Gastroesophageal sphincter (tissue), 4 donors: Measurements from ENCODE around the gene LIPG. TPM values are rescaled to one million over a fixed set of nuclear protein-coding genes. Genes with fewer than 3 reads are reported as not detected.

ENCODE experiments used
- ATAC-seq: fragments of 150-250 bp; one replicate; pipeline ENCODE4 v1.9.1; 2016; ENCODE audit warnings: mild to moderate bottlenecking, moderate library complexity
- H3K27ac ChIP-seq, 4 donors: fragments of 200-600 bp; sonication (generic) in 3 of 4; 1 replicate in 3 of 4; 2 replicates in 1 of 4; pipeline ENCODE4 v1.5.1; 2016 to 2019
- H3K27me3 ChIP-seq: fragments of 200-600 bp; sonication (generic); one replicate; pipeline ENCODE4 v1.5.1; 2019
- H3K36me3 ChIP-seq, 2 donors: fragments of 200-600 bp; sonication (generic); one replicate each; pipeline ENCODE4 v1.5.1; 2019; ENCODE audit warnings: control low read depth in 1 of 2
- H3K4me1 ChIP-seq, 3 donors: fragments of 200-600 bp; sonication (generic); 1 replicate in 2 of 3; 2 replicates in 1 of 3; pipeline ENCODE4 v1.5.1; 2016 to 2019; ENCODE audit warnings: control low read depth in 2 of 3
- H3K4me3 ChIP-seq, 2 donors: fragments of 200-600 bp; sonication (generic); one replicate each; pipeline ENCODE4 v1.5.1; 2019; ENCODE audit warnings: mild to moderate bottlenecking in 1 of 2, moderate library complexity in 1 of 2
- H3K9me3 ChIP-seq, 3 donors: fragments of 200-600 bp; sonication (generic); one replicate each; pipeline ENCODE4 v1.5.1; 2017 to 2019; ENCODE audit warnings: control low read depth in 2 of 3
- CTCF ChIP-seq, 4 experiments: fragments of 200-600 bp in 2 of 4; fragments of 450-650 bp in 2 of 4; sonication (generic) in 1 of 4; IDR thresholded peaks; one replicate each; pipeline ENCODE4 v1.5.1; 2017 to 2019; ENCODE audit warnings: antibody characterized with exemption in 4 of 4, mild to moderate bottlenecking in 2 of 4, moderate library complexity in 2 of 4
- EP300 ChIP-seq: sonication (generic); formaldehyde crosslinking; IDR thresholded peaks from one replicate; pipeline ENCODE4 v1.6.1; 2017; ENCODE audit warnings: antibody characterized with exemption, mild to moderate bottlenecking
- POLR2A ChIP-seq, 2 donors: fragments of 450-650 bp; IDR thresholded peaks; one replicate each; pipeline ENCODE4 v1.6.1; 2017; ENCODE audit warnings: antibody characterized with exemption in 2 of 2, mild to moderate bottlenecking in 2 of 2, moderate library complexity in 1 of 2
- POLR2AphosphoS5 ChIP-seq: sonication (generic); formaldehyde crosslinking; IDR thresholded peaks from one replicate; pipeline ENCODE4 v1.6.1; 2017; ENCODE audit warnings: antibody characterized with exemption
- WGBS, 2 donors: methylation state at CpG; one replicate each; pipeline ENCODE4 v1.1.5; 2018; ENCODE audit warnings: low coverage in 1 of 2; 5-methylcytosine and 5-hydroxymethylcytosine counted together
- total RNA-seq, 4 donors: library from RNA; depleted of rRNA; stranded (reverse); fragments of >200 nt; gene quantifications; one replicate each; pipeline ENCODE4 v1.1.0, GENCODE V29; 2016

Gene LIPG
- total RNA-seq, 4 donors from 2014 or later: 0.12 to 12.4 (median 0.46) TPM

GRCh38 chr18:49621717-49622351 is 60.0 kb downstream of the LIPG start:
- peaks cover 0 to 13% (median 0%) of the 10 kb centered on the region in 3 donors for H3K4me1 ChIP-seq
- TF ChIP-seq CTCF (IDR thresholded peaks at IDR 0.05) (no peak), POLR2A (IDR thresholded peaks at IDR 0.05) (no peak), EP300 (no peak), POLR2AphosphoS5 (no peak)
- ATAC-seq: no peak
- no peaks in the 10 kb centered on the region for H3K36me3 ChIP-seq
- WGBS, 2 donors: 76 to 78% methylated on average over 6 to 9 of the region's 12 CpGs
- H3K27ac ChIP-seq: no peak overlapping the region
- peaks cover 5% of the 10 kb centered on the region for H3K27me3 ChIP-seq
- H3K9me3 ChIP-seq: no peaks in the 10 kb centered on the region
- H3K4me3 ChIP-seq: no peak overlapping the region

GRCh38 chr18:49623571-49623970 is 61.7 kb downstream of the LIPG start:
- peaks cover 5% of the 10 kb centered on the region for H3K27me3 ChIP-seq
- 91 to 100% methylated on average over 1 to 6 of the region's 6 CpGs for WGBS, 2 donors
- H3K36me3 ChIP-seq: no peaks in the 10 kb centered on the region
- ATAC-seq: no peak
- no peaks in the 10 kb centered on the region for H3K9me3 ChIP-seq
- no peak overlapping the region for H3K4me3 ChIP-seq
- H3K27ac ChIP-seq: no peak overlapping the region
- no peak for TF ChIP-seq POLR2A (IDR thresholded peaks at IDR 0.05)
- no peak for TF ChIP-seq CTCF (IDR thresholded peaks at IDR 0.05)
- no peak for TF ChIP-seq POLR2AphosphoS5
- no peak for TF ChIP-seq EP300
- H3K4me1 ChIP-seq: peaks cover 0 to 11% (median 0%) of the 10 kb centered on the region in 3 donors

- no peak for ATAC-seq
- Histone ChIP-seq H3K27ac (no peak overlapping the region), H3K4me1 (peaks cover 0 to 11% (median 0%) of the 10 kb centered on the region in 3 donors), H3K36me3 (no peaks in the 10 kb centered on the region), H3K4me3 (no peak overlapping the region), H3K27me3 (peaks cover 5% of the 10 kb centered on the region), H3K9me3 (no peaks in the 10 kb centered on the region)
- no peak for TF ChIP-seq POLR2A (IDR thresholded peaks at IDR 0.05)
- no peak for TF ChIP-seq EP300
- no peak for TF ChIP-seq CTCF (IDR thresholded peaks at IDR 0.05)
- TF ChIP-seq POLR2AphosphoS5: no peak
- 79 to 86% methylated on average over 3 to 7 of the region's 9 CpGs for WGBS, 2 donors
Measured at GRCh38 chr18:49625021-49625691, 63.3 kb downstream of the LIPG start.

- no peak for ATAC-seq
- Histone ChIP-seq H3K9me3 (no peaks in the 10 kb centered on the region), H3K27ac (no peak overlapping the region), H3K27me3 (peaks cover 5% of the 10 kb centered on the region), H3K4me3 (no peak overlapping the region), H3K4me1 (peaks cover 0 to 11% (median 0%) of the 10 kb centered on the region in 3 donors), H3K36me3 (no peaks in the 10 kb centered on the region)
- TF ChIP-seq EP300 (no peak), POLR2AphosphoS5 (no peak), CTCF (IDR thresholded peaks at IDR 0.05) (no peak), POLR2A (IDR thresholded peaks at IDR 0.05) (no peak)
- 87 to 95% methylated on average over 3 to 8 of the region's 8 CpGs for WGBS, 2 donors
Measured at GRCh38 chr18:49626842-49627467, 65.1 kb downstream of the LIPG start.
